ENCODE data around the gene ACTR10. TPM values are rescaled to one million over a fixed set of nuclear protein-coding genes. Genes with fewer than 3 reads are reported as not detected.
"Not testable (repeated sequence)": the region's sequence is repeated elsewhere in the genome, so short reads cannot be mapped to it uniquely, and the experiment has no call there.

Gene ACTR10
- total RNA-seq, 2 donors from 2014 or later = 66.9 to 76.8 TPM

DNA sequence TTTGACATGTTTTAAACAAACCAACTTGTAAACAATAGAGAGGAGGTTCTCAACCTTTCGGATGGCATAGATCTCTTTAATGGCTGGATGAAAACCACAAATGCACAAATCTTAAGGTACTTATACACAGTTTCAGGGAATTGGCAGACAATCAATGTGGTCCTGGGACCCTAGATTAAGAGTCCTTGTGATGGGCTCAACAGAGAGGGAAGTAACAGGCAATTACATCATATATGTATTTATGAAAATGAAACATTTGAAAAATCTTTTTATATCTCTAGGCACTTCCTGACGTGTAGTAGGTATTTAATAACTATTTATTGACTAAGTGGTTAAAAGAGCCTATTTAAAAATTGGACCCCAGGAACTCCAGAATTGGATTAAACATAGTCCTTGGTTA, 897 bp downstream of the ACTR10 start:
- ATAC-seq = no peak
- intact Hi-C loops (cut with DNase I) = no loop called here
- no peak for DNase-seq

DNA sequence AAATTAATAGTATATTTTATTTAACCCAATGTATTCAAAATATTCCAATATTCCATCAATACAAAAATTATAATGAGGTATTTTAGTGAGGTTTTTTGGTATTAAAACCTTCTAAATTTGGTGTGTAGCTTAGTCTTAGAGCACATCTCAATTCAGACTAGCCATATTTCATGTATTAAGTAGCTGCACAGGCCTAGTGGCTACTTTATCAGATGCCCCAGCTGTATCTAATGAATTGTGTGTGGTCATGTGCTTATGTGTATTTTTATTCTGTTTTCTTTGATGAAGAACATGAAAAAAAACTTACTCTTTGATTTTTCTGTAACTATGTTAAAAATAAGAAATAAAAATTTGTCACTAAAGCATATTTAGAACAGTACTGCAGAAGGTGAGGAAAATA, 13.2 kb downstream of the ACTR10 start:
- intact Hi-C loops (cut with DNase I) = no loop called here
- ATAC-seq (no peak), DNase-seq (no peak)

- intact Hi-C loops (cut with DNase I) = no loop called here
- DNase-seq (no peak), ATAC-seq (no peak)
Measured at GRCh38 chr14:58215191-58215914, 15.4 kb downstream of the ACTR10 start.

- ATAC-seq = no peak
- intact Hi-C loops (cut with DNase I) = no loop called here
- no peak for DNase-seq
Measured at GRCh38 chr14:58216544-58216943, 16.6 kb downstream of the ACTR10 start.

- no peak for DNase-seq
- no peak for ATAC-seq
- intact Hi-C loops (cut with DNase I) = no loop called here
Measured at GRCh38 chr14:58227096-58227819, 27.3 kb downstream of the ACTR10 start.

- peak; percentile 69 for ATAC-seq
- DNase-seq = no peak
- intact Hi-C loops (cut with DNase I) = no loop called here
Measured at GRCh38 chr14:58238252-58239243, 38.6 kb downstream of the ACTR10 start.

DNA sequence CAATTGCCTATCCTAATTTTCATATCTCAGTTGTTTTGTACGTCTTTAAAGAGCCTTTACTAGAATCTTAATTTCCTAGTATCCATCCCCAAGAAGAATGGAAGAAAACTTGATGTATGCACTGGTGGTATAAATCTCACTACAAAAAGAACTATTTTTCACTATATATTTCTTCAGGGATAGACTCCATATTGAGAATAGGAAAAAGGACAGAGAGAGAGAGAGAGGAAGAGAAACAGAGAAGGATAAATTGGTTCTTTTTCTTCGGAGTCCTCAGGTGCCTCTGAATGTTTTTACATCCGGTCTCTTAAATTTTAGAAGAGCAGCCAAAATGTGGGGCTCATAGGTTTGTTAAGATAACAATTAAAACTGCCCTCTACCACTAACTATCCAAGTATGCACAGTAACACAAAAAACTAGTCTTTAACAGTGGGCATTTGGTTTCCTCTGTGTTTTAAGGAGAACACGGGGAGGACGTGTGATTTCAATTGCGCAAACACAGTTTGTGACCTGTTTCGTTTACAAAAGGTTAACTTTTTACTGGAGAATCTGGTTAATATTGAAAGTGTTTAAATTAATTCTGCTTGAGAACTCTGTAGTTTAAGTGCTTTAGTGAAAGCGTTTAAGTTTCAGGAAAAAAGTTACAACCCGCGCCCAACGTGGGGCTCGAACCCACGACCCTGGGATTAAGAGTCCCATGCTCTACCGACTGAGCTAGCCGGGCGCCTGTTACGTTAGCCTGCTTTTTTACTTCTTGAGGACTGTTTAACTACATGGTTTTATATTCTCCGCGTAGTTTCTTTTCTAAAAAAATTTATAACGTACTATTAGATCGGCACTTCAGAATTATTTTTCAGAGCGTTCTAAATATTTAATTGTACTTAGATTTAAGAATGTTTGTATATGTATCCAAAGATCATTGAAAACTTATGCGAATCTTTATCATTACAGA, 39.6 kb downstream of the ACTR10 start:
- DNase-seq (peak; percentile 60), ATAC-seq (peak; percentile 54 to 66)
- intact Hi-C loops (cut with DNase I) = no loop called here

DNA sequence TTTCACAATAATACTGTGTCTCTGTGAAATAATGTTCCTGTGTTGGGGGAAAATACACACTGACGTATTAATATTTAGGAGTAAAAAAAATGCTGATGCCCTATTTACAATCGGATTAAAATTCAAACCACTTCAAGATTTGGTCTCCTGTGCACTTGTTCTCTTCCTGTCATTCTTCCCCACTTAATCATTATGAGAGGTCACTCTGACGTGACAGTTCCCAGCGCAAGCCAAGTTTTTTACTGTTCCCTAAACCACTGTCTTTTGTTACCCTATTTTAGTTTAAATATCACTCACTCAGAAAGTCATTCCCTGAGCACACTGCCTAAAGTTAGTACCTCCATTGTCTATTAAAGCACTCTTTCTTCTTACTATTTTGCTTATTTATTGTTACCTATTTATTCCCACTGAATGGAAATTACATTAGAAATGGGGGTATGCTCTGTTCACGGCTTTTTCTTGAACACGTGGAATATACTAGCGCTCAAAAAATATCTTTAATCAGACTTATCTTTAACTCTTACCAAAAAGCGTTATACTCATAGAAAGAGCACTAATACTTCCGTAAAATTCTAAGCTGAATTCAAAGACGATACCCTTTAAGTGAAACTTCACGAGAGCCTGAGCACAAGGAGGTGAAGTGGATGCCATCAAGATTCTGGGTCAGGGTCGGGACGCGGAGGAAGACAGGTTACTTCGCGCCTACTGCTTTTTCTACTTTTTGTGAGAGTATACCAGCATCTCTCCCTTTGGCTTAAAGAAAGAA, 44.0 kb downstream of the ACTR10 start:
- peak; percentile 15 to 27 for ATAC-seq
- DNase-seq = no peak
- intact Hi-C loops (cut with DNase I) = no loop called here

GRCh38 chr14:58244556-58245387, 44.8 kb downstream of the ACTR10 start, which contains the start of gene PSMA3:
Gene PSMA3 (plus strand): TSS chr14:58244843. CDS start chr14:58244921, 78 bp downstream.
- peak; percentile 98 for DNase-seq
- ATAC-seq = peak; percentile 97
- intact Hi-C loops (cut with DNase I) = no loop called here

GRCh38 chr14:58245562-58245961, 45.6 kb downstream of the ACTR10 start:
- intact Hi-C loops (cut with DNase I) = no loop called here
- ATAC-seq = no peak
- no peak for DNase-seq

- intact Hi-C loops (cut with DNase I) = no loop called here
- no peak for DNase-seq
Measured at GRCh38 chr14:58249611-58250010, 49.7 kb downstream of the ACTR10 start.

GRCh38 chr14:58258156-58258555, 58.2 kb downstream of the ACTR10 start:
- ATAC-seq = no peak
- intact Hi-C loops (cut with DNase I) = no loop called here

More at GRCh38 chr14:58249611-58250010, 49.7 kb downstream of the ACTR10 start:
- ATAC-seq = no peak

DNA sequence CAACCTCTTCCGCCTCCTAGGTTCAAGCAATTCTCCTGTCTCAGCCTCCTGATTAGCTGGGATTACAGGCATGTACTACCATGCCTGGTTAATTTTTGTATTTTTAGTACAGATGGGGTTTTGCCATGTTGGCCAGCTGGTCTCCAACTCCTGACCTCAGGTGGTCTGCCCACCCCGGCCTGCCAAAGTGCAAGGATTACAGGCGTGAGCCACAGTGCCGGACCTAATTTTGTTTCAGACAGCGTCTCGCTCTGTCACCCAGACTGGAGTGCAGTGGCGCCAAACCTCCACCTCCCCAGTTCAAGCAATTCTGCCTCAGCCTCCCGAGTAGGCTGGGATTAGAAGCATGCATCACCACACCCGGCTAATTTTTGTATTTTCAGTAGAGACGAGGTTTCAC, 62.1 kb downstream of the ACTR10 start:
- DNase-seq; intact Hi-C loops (cut with DNase I); ATAC-seq: not testable (repeated sequence)

More at GRCh38 chr14:58258156-58258555, 58.2 kb downstream of the ACTR10 start:
- DNase-seq = no peak

- intact Hi-C loops (cut with DNase I) = no loop called here
- DNase-seq (no peak), ATAC-seq (no peak)
Measured at GRCh38 chr14:58265401-58265800, 65.5 kb downstream of the ACTR10 start.

- no peak for ATAC-seq
- intact Hi-C loops (cut with DNase I) = no loop called here
- no peak for DNase-seq
Measured at GRCh38 chr14:58270628-58271027, 70.7 kb downstream of the ACTR10 start.

DNA sequence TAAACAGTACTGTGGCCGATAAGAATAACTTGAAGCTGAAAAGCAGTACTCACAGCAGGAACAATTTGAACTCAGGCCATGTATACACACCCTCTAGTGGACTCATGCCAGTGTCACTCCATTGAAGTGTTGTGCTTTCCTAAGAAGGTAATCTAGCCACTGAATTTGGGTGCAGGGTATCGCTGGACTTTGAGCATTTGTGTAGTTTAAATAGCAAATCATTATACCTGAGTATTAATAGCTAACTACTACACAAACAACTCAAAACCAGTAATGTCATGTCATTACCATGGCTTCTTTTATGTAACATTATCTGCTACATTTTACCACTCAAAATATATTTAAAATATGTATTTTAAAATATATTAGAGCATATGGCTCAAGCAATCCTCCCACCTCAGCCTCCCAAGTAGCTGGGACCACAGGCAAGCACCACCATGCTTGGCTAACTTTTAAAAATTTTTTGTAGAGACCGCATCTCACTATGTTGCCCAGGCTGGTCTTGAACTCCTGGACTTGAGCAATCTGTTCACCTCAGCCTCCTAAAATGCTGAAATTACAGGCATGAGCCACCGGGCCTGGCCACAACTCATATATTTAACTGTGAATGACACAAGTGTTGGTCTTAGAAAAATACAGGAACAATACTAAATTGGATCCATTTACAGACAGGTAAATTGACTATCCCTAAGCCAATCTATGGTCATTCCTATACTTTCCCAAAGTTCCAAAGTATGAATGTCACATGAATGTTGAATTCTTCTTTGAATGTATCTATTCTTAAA, 72.8 kb downstream of the ACTR10 start:
- intact Hi-C loops (cut with DNase I) = no loop called here
- peak; percentile 73 to 85 for ATAC-seq
- DNase-seq = no peak
